Ovary (tissue), 9 donors: ENCODE results near the gene CMTM7. TPM values are rescaled to one million over a fixed set of nuclear protein-coding genes. Genes with fewer than 3 reads are reported as not detected.

Experiments used
- DNase-seq, 5 donors: peaks; one replicate each; pipeline ENCODE4 v3.0.0-alpha.2; 2019 to 2020
- H3K27ac ChIP-seq, 2 donors: fragments of 200-600 bp; one replicate each; pipeline versions ENCODE4 v1.5.1 to v1.8.0; 2019 to 2022
- H3K27me3 ChIP-seq: fragments of 200-600 bp; one replicate; pipeline ENCODE4 v1.8.0; 2022
- H3K36me3 ChIP-seq: fragments of 200-600 bp; sonication (generic); one replicate; pipeline ENCODE4 v1.5.1; 2019
- H3K4me1 ChIP-seq: one replicate; pipeline ENCODE4 v1.8.1; 2013; ENCODE audit warnings: mild to moderate bottlenecking, moderate library complexity; ENCODE audit not compliant: insufficient read depth
- H3K4me3 ChIP-seq: fragments of 200-600 bp; sonication (generic); one replicate; pipeline ENCODE4 v1.5.1; 2017
- H3K9me3 ChIP-seq, 2 donors: fragments of 200-600 bp in 1 of 2; sonication (generic) in 1 of 2; one replicate each; pipeline versions ENCODE4 v1.5.1 to v1.8.1; 2013 to 2019; ENCODE audit warnings: mild to moderate bottlenecking in 1 of 2, moderate library complexity in 1 of 2
- CTCF ChIP-seq, 3 donors: fragments of 450-650 bp in 2 of 3; fragments of 200-600 bp in 1 of 3; IDR thresholded peaks; one replicate each; pipeline versions ENCODE4 v1.5.1 to v1.8.0; 2016 to 2022; ENCODE audit warnings: antibody characterized with exemption in 3 of 3, mild to moderate bottlenecking in 1 of 3
- EP300 ChIP-seq: sonication (generic); formaldehyde crosslinking; IDR thresholded peaks from one replicate; pipeline ENCODE4 v1.6.1; 2017; ENCODE audit warnings: antibody characterized with exemption
- POLR2A ChIP-seq: fragments of 450-650 bp; IDR thresholded peaks from one replicate; pipeline ENCODE4 v1.6.1; 2017; ENCODE audit warnings: antibody characterized with exemption, mild to moderate bottlenecking, moderate library complexity
- WGBS, 3 donors: extraction: QIAGEN DNeasy Blood & Tissue Kit in 1 of 3; methylation state at CpG; one replicate each; pipeline versions ENCODE4 v1.1.5 to v1.1.7; 2013 to 2017; 5-methylcytosine and 5-hydroxymethylcytosine counted together
- intact Hi-C, 4 donors: fragments of 100-400 bp; cut with DNase I; formaldehyde crosslinking; loops; one replicate each; pipeline versions ENCODE4 v1.11.0 to v1.15.1; 2022 to 2023
- polyA plus RNA-seq, 2 donors: library from polyadenylated mRNA; stranded (reverse); fragments of 200-250 nt in 1 of 2; fragments of 350-450 nt in 1 of 2; fragmentation: Illumina TruSeq in 1 of 2; extraction: RNeasy Lipid Tissue Mini Kit (QIAGEN cat#74804) in 1 of 2; gene quantifications; one replicate each; pipeline ENCODE4 v1.2.3, GENCODE V29; 2013 to 2014
- total RNA-seq, 7 donors: library from RNA; depleted of rRNA in 2 of 7; stranded (reverse); fragments of >200 nt in 2 of 7; fragmentation: NEBNext Ultra II Directional in 3 of 7; extraction: Animal tissue kit (Norgen Biotek cat#: 25700) in 3 of 7; gene quantifications; one replicate each; pipeline versions ENCODE4 v1.1.0 to v1.2.4, GENCODE V29; 2016 to 2023
- donor health status: DM: no; HTN: no; CAD: no; lungs with moderate emphysema.
- donor health status: DM: no; HTN: no; CAD: no.
- donor health status: Bipolar disorder and iron deficiency.
- donor health status: DM: yes; HTN: yes; CAD: no.
- donor health status: DM: no; HTN: no; CAD: no.
- donor health status: DM: yes; HTN: yes; CAD: no.

CMTM7 gene
- total and polyA plus RNA-seq, 9 donors: 2.7 to 63.4 (median 7.6) TPM

- intact Hi-C loops: no loop called here
- no peaks in the 10 kb centered on the region for H3K36me3 ChIP-seq
- 43 to 47% (median 46%) methylated on average over 2 of the region's 2 CpGs for WGBS, 3 donors
- H3K27me3 ChIP-seq: no peaks in the 10 kb centered on the region
- no peaks in the 10 kb centered on the region for H3K9me3 ChIP-seq
- TF ChIP-seq CTCF (IDR thresholded peaks at IDR 0.05) (no peak), POLR2A (no peak), EP300 (no peak)
- no peak overlapping the region for H3K4me3 ChIP-seq
- DNase-seq: no peak
- H3K4me1 ChIP-seq: peaks cover 7% of the 10 kb centered on the region
- H3K27ac ChIP-seq: no peak overlapping the region
These were observed 3.8 kb downstream of the CMTM7 start for GRCh38 chr3:32395496-32395895.

- H3K9me3 ChIP-seq: no peaks in the 10 kb centered on the region
- H3K4me3 ChIP-seq: no peak overlapping the region
- H3K27ac ChIP-seq: no peak overlapping the region
- no peak for DNase-seq
- intact Hi-C loops: no loop called here
- TF ChIP-seq POLR2A (no peak), EP300 (no peak), CTCF (IDR thresholded peaks at IDR 0.05) (no peak)
- 48 to 67% (median 63%) methylated on average over 2 of the region's 2 CpGs for WGBS, 3 donors
- H3K4me1 ChIP-seq: peaks cover 3% of the 10 kb centered on the region
- no peaks in the 10 kb centered on the region for H3K27me3 ChIP-seq
- H3K36me3 ChIP-seq: no peaks in the 10 kb centered on the region
These were observed 6.3 kb downstream of the CMTM7 start for GRCh38 chr3:32397941-32398340.

GRCh38 chr3:32398531-32398930, 6.9 kb downstream of the CMTM7 start:
- Histone ChIP-seq H3K36me3 (no peaks in the 10 kb centered on the region), H3K4me1 (peaks cover 3% of the 10 kb centered on the region), H3K27ac (no peak overlapping the region), H3K9me3 (no peaks in the 10 kb centered on the region), H3K27me3 (no peaks in the 10 kb centered on the region), H3K4me3 (no peak overlapping the region)
- intact Hi-C loops: no loop called here
- no peak for DNase-seq
- no peak for TF ChIP-seq EP300
- 83 to 90% (median 85%) methylated on average over 10 of the region's 10 CpGs for WGBS, 3 donors

GRCh38 chr3:32399030-32399620, 7.5 kb downstream of the CMTM7 start:
- no peak for DNase-seq
- H3K27me3 ChIP-seq: no peaks in the 10 kb centered on the region
- 24 to 66% (median 64%) methylated on average over 2 of the region's 2 CpGs for WGBS, 3 donors
- intact Hi-C loops: no loop called here
- no peaks in the 10 kb centered on the region for H3K36me3 ChIP-seq
- no peak overlapping the region for H3K27ac ChIP-seq
- peak in 1 of 3 donors; percentile 11 for TF ChIP-seq CTCF (IDR thresholded peaks at IDR 0.05)
- TF ChIP-seq POLR2A: no peak
- no peaks in the 10 kb centered on the region for H3K9me3 ChIP-seq
- H3K4me3 ChIP-seq: no peak overlapping the region
- H3K4me1 ChIP-seq: peaks cover 3% of the 10 kb centered on the region

- H3K27me3 ChIP-seq: no peaks in the 10 kb centered on the region
- H3K4me1 ChIP-seq: peaks cover 3% of the 10 kb centered on the region
- no peaks in the 10 kb centered on the region for H3K36me3 ChIP-seq
- no peak for TF ChIP-seq CTCF (IDR thresholded peaks at IDR 0.05)
- no peak for TF ChIP-seq EP300
- no peak for TF ChIP-seq POLR2A
- H3K27ac ChIP-seq: peak overlapping the region in 1 of 2 donors; percentile 12
- H3K9me3 ChIP-seq: no peaks in the 10 kb centered on the region
- DNase-seq: no peak
- intact Hi-C loops: no loop called here
- H3K4me3 ChIP-seq: peak overlapping the region; percentile 35
- WGBS, 3 donors: 8 to 14% (median 12%) methylated on average over 11 of the region's 11 CpGs
These were observed 9.5 kb downstream of the CMTM7 start for GRCh38 chr3:32401126-32401525.
